ENCODE data around the gene PDK2.
A peak's percentile ranks its signal among the peaks of the same experiment; 100 is the strongest.
"Not testable (repeated sequence)": the region's sequence is repeated elsewhere in the genome, so short reads cannot be mapped to it uniquely, and the experiment has no call there.

PDK2 gene

GRCh38 chr17:50059256-50059655, 35.9 kb upstream of the PDK2 start:
- DNase-seq = peak; percentile 83

- DNase-seq = no peak
Measured at GRCh38 chr17:50059759-50060273, 35.3 kb upstream of the PDK2 start.

- peak; percentile 55 for DNase-seq
Measured at GRCh38 chr17:50060951-50061712, 34.0 kb upstream of the PDK2 start.

- not testable (repeated sequence) for DNase-seq
Measured at GRCh38 chr17:50061713-50062045, 33.5 kb upstream of the PDK2 start.

- DNase-seq = peak; percentile 43
Measured at GRCh38 chr17:50062293-50063243, 32.6 kb upstream of the PDK2 start.

- no peak for DNase-seq
Measured at GRCh38 chr17:50063561-50064252, 31.4 kb upstream of the PDK2 start.

- DNase-seq = no peak
Measured at GRCh38 chr17:50064253-50065001, 30.7 kb upstream of the PDK2 start.

GRCh38 chr17:50065056-50065455, 30.1 kb upstream of the PDK2 start:
- DNase-seq = no peak

GRCh38 chr17:50066995-50067394, 28.2 kb upstream of the PDK2 start:
- DNase-seq = no peak

GRCh38 chr17:50067996-50068395, 27.2 kb upstream of the PDK2 start:
- DNase-seq = no peak

GRCh38 chr17:50070908-50071680, 24.1 kb upstream of the PDK2 start:
- no peak for DNase-seq

GRCh38 chr17:50071692-50072091, 23.5 kb upstream of the PDK2 start:
- no peak for DNase-seq

- no peak for DNase-seq
Measured at GRCh38 chr17:50072130-50072529, 23.0 kb upstream of the PDK2 start.

GRCh38 chr17:50072925-50073324, 22.2 kb upstream of the PDK2 start:
- DNase-seq = no peak

GRCh38 chr17:50074227-50074626, 20.9 kb upstream of the PDK2 start:
- no peak for DNase-seq

- no peak for DNase-seq
Measured at GRCh38 chr17:50075446-50076032, 19.6 kb upstream of the PDK2 start.

GRCh38 chr17:50076221-50076590, 18.9 kb upstream of the PDK2 start:
- no peak for DNase-seq

GRCh38 chr17:50076591-50077235, 18.4 kb upstream of the PDK2 start:
- no peak for DNase-seq

GRCh38 chr17:50078430-50078829, 16.7 kb upstream of the PDK2 start:
- no peak for DNase-seq

GRCh38 chr17:50079334-50080095, 15.6 kb upstream of the PDK2 start:
- no peak for DNase-seq

Measured in NCI-H2029 (cell line).